ENCODE results near the gene ZNF783. TPM values are rescaled to one million over a fixed set of nuclear protein-coding genes. Genes with fewer than 3 reads are reported as not detected.
A peak's percentile ranks its signal among the peaks of the same experiment; 100 is the strongest.
"Not testable (repeated sequence)": the region's sequence is repeated elsewhere in the genome, so short reads cannot be mapped to it uniquely, and the experiment has no call there.

The ZNF783 gene
- total RNA-seq, 1 experiment from 2014 or later: 11.9 TPM

DNA sequence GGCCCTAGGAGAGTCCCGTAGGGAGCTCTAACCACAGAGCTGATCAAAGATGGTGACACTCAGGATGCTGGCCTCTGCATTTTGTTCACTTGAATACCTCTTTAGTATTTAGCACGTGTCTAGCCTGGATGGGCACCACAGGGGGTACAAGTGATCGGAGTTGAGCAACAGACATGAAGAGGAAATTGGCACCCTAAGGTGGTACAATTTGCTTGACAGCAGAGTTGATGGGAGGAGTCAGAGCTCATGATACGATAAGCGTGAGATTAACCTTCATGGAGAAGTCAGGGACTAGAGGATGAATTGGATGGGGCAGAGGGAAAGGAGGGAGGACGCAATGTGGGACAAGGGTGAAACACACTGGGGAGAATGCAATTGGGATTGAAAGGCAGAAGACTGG is 32.5 kb upstream of the ZNF783 start:
- peaks cover 4% of the 10 kb centered on the region; the same call in 1 of the 2 replicates for H3K27me3 ChIP-seq
- no peak overlapping the region for H3K4me3 ChIP-seq
- H3K36me3 ChIP-seq: peaks cover 10% of the 10 kb centered on the region
- H3K27ac ChIP-seq: no peak overlapping the region
- peak in 1 of 2 experiments; percentile 17 for DNase-seq
- peaks cover 6% of the 10 kb centered on the region; the same call in 1 of the 2 replicates for H3K4me1 ChIP-seq
- H3K9me3 ChIP-seq (replicated peaks): no peaks in the 10 kb centered on the region

DNA sequence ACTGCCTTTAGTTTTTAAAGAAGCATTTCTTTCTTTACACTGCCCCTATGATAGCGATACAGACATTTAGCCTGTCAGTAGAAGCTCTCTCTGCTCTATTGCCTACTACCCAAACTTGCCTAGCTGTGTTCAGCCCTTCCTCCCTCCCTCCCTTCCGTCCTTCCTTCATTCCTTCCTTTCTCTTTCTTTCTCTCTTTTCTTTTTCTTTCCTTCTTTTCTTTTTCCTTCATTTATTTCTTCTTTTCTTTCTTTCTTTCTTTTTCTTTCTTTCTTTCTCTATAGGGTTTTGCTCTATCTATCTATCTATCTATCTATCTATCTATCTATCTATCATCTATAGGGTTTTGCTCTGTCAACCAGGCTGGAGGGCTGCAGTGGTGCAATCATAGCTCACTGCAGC is 29.6 kb upstream of the ZNF783 start:
- no peak overlapping the region for H3K4me3 ChIP-seq
- H3K9me3 ChIP-seq (replicated peaks): no peaks in the 10 kb centered on the region
- H3K4me1 ChIP-seq: peaks cover 6% of the 10 kb centered on the region; the same call in 1 of the 2 replicates
- no peak overlapping the region for H3K27ac ChIP-seq
- DNase-seq: no peak
- H3K36me3 ChIP-seq: no peaks in the 10 kb centered on the region
- peaks cover 4% of the 10 kb centered on the region; the same call in 1 of the 2 replicates for H3K27me3 ChIP-seq

- H3K27ac ChIP-seq: peak overlapping the region; percentile 14; the same call in 1 of the 2 replicates
- peak; percentile 21 to 44 for DNase-seq
- not testable (repeated sequence) for H3K9me3 ChIP-seq (replicated peaks); H3K27me3 ChIP-seq; H3K4me3 ChIP-seq; H3K4me1 ChIP-seq; H3K36me3 ChIP-seq
Measured at GRCh38 chr7:149233655-149234204, 28.3 kb upstream of the ZNF783 start.

- DNase-seq: no peak
- Histone ChIP-seq H3K27ac (no peak overlapping the region), H3K36me3 (0 out of 2 replicates have a peak, but pooled peaks cover 2% of the 10 kb centered on the region), H3K4me1 (peaks cover 8% of the 10 kb centered on the region), H3K27me3 (peaks cover under 1% of the 10 kb centered on the region; the same call in 1 of the 2 replicates), H3K4me3 (no peak overlapping the region), H3K9me3 (replicated peaks) (no peaks in the 10 kb centered on the region)
Measured at GRCh38 chr7:149237502-149237901, 24.5 kb upstream of the ZNF783 start.

GRCh38 chr7:149238051-149238450 is 23.9 kb upstream of the ZNF783 start:
- H3K4me3 ChIP-seq: no peak overlapping the region
- peaks cover 7% of the 10 kb centered on the region for H3K4me1 ChIP-seq
- H3K36me3 ChIP-seq: 0 out of 2 replicates have a peak, but pooled peaks cover 2% of the 10 kb centered on the region
- DNase-seq: no peak
- H3K9me3 ChIP-seq (replicated peaks): no peaks in the 10 kb centered on the region
- no peak overlapping the region for H3K27ac ChIP-seq
- H3K27me3 ChIP-seq: no peaks in the 10 kb centered on the region

DNA sequence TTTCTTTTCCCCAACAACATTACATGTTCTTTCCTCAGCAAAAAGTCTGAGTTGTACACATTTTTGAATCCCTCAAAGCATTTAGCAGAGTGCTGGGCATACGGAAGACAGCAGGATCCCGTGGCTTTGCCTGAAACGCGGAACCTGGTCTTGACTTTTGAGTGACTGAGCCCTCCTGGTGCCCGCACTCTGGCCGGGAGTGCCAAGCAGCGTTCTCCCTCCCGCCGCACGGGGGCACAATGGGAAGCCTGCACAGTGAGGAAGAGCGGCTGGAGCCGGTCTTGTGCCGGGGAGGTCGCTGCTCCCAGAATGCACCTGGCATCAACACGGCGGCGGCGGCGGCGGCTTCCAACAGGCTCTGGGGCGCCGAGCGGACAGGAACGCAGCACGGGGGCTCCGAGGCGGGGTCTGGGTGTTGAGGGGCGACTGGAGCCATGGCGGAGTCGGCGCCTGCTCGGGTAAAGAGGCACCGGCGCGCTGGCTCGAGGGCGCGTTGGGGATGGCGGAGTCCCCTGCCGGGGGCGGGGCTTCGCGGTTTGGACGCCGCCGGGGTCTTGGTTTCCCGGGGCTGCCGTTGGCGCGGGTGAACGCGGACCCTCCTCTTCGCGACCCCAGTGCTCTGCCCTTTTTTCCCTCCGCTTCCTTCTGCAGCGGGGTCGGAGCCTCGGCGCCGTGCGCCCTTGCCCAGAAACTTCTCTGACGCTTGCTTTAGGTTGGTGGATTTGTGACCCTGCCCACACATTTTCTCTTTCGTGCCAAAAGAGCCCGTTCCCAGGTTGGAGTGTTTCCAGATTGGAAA is 22.5 kb upstream of the ZNF783 start, which contains the start of gene ZNF212:
Gene ZNF212, plus strand, starts transcription at position 307 of the 799 bp plus-strand sequence. Its CDS starts 128 bp downstream, at position 435.
- no peaks in the 10 kb centered on the region for H3K27me3 ChIP-seq
- peak; percentile 92 to 95 for DNase-seq

DNA sequence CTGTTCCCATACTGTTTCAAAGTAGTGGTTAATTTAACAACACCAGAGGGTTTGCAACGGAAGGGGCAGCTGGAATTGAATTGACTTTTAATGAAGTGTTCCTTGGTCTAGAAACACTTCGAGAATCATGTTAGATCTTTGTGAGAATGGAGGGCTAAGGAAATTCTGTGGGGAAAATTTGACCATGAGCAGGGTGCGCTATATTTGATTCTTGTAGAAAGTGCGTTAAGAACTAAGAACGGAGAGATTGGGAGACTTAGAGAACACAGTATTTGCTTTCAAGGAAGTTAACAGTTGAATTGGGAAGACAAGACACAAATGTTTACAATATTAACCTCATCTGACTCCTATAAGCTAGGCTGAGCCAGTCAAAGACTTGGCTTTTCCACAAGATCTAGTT is 21.4 kb upstream of the ZNF783 start:
- peak overlapping the region; percentile 99; the same call in 1 of the 2 replicates for H3K4me3 ChIP-seq
- DNase-seq: no peak
- H3K27ac ChIP-seq: no peak overlapping the region
- 0 out of 2 replicates have a peak, but pooled peaks cover 2% of the 10 kb centered on the region for H3K36me3 ChIP-seq
- no peaks in the 10 kb centered on the region for H3K9me3 ChIP-seq (replicated peaks)
- H3K27me3 ChIP-seq: no peaks in the 10 kb centered on the region
- H3K4me1 ChIP-seq: peaks cover 2% of the 10 kb centered on the region; the same call in 1 of the 2 replicates

More for the DNA sequence above, 22.5 kb upstream of the ZNF783 start, which contains the start of gene ZNF212:
- Histone ChIP-seq H3K4me3 (peak within 1 kb of the TSS; percentile 99), H3K27ac (peak within 1 kb of the TSS; percentile 78), H3K9me3 (replicated peaks) (no peaks in the 10 kb centered on the region), H3K36me3 (0 out of 2 replicates have a peak, but pooled peaks cover 2% of the 10 kb centered on the region), H3K4me1 (peaks cover 2% of the 10 kb centered on the region; the same call in 1 of the 2 replicates)

DNA sequence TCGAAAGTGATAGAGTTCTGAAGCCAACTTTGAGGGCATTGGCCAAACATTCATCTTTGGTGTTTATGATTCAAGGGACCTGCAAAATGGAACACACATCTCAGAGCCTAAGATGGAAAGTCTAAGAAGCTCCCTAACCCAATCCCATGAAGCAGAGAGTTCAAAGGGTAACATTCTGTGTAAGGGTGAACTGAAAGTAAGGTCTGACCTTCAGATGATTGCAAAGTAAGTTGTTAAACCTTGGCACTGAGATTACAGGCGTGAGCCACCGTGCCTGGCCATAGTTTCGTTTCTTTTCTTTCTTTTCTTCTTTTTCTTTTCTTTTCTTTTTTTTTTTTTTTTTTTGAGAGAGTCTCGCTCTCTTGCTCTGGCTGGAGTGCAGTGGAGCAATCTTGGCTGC is 20.3 kb upstream of the ZNF783 start:
- Histone ChIP-seq H3K27ac (no peak overlapping the region), H3K4me1 (peaks cover 2% of the 10 kb centered on the region; the same call in 1 of the 2 replicates), H3K4me3 (no peak overlapping the region), H3K27me3 (no peaks in the 10 kb centered on the region), H3K9me3 (replicated peaks) (no peaks in the 10 kb centered on the region), H3K36me3 (0 out of 2 replicates have a peak, but pooled peaks cover 2% of the 10 kb centered on the region)
- no peak for DNase-seq

DNA sequence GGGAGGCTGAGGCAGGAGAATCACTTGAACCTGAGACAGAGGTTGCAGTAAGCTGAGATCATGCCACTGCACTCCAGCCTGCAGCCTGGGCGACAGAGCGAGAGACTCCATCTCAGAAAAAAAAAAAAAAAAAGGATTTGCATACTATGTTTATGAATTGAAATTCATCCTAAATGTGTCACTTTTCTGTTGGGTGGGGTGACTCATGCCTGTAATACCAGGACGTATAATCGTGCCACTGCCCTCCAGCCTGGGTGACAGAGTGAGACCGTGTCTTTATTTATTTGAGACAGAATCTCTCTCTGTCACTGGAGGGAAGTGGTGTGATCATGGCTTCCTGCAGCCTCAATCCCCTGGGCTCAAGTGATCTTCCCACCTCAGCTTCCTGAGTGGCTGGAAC is 16.8 kb upstream of the ZNF783 start:
- peaks cover 6% of the 10 kb centered on the region; the same call in 1 of the 2 replicates for H3K36me3 ChIP-seq
- H3K27ac ChIP-seq: no peak overlapping the region
- DNase-seq: no peak
- peaks cover 2% of the 10 kb centered on the region; the same call in 1 of the 2 replicates for H3K4me1 ChIP-seq
- H3K9me3 ChIP-seq (replicated peaks): no peaks in the 10 kb centered on the region
- H3K27me3 ChIP-seq: no peaks in the 10 kb centered on the region
- no peak overlapping the region for H3K4me3 ChIP-seq

GRCh38 chr7:149245744-149246143 is 16.3 kb upstream of the ZNF783 start:
- DNase-seq: no peak
- H3K4me3 ChIP-seq: no peak overlapping the region
- no peaks in the 10 kb centered on the region for H3K9me3 ChIP-seq (replicated peaks)
- no peaks in the 10 kb centered on the region for H3K27me3 ChIP-seq
- no peak overlapping the region for H3K27ac ChIP-seq
- H3K36me3 ChIP-seq: peaks cover 9% of the 10 kb centered on the region
- no peaks in the 10 kb centered on the region for H3K4me1 ChIP-seq

- no peaks in the 10 kb centered on the region for H3K27me3 ChIP-seq
- no peak overlapping the region for H3K27ac ChIP-seq
- H3K4me1 ChIP-seq: peaks cover 15% of the 10 kb centered on the region
- no peaks in the 10 kb centered on the region for H3K9me3 ChIP-seq (replicated peaks)
- no peak for DNase-seq
- no peak overlapping the region for H3K4me3 ChIP-seq
- H3K36me3 ChIP-seq: peaks cover 22% of the 10 kb centered on the region
Measured at GRCh38 chr7:149248777-149249176, 13.2 kb upstream of the ZNF783 start.

- not testable (repeated sequence) for H3K27me3 ChIP-seq; H3K27ac ChIP-seq; H3K4me3 ChIP-seq; DNase-seq; H3K9me3 ChIP-seq (replicated peaks)
- Histone ChIP-seq H3K36me3 (peaks cover 26% of the 10 kb centered on the region), H3K4me1 (peaks cover 15% of the 10 kb centered on the region)
Measured at GRCh38 chr7:149250151-149250550, 11.8 kb upstream of the ZNF783 start.

- not testable (repeated sequence) for H3K27me3 ChIP-seq; H3K4me3 ChIP-seq; DNase-seq; H3K27ac ChIP-seq; H3K9me3 ChIP-seq (replicated peaks)
- Histone ChIP-seq H3K36me3 (peaks cover 34% of the 10 kb centered on the region), H3K4me1 (peaks cover 15% of the 10 kb centered on the region)
Measured at GRCh38 chr7:149251518-149251917, 10.5 kb upstream of the ZNF783 start.

DNA sequence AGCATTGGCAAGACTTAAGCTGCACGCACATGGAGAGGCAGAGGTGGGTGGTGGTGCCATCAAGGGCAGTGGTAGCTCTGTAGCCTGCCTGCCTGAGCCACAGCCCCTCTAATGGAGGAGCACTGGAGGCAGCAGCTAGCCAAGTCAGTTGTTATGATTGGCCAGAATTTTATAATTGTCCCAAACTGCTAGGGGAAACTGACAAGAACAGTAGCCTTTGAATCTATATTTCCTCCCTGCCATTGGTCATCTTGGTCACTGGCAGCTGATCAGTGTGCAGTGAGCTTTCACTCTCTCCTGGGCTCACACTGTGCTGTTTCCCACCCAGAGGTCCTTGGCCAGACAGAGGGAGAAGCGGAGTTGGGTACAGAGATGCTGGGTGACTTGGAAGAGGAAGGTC is 9.6 kb upstream of the ZNF783 start:
- H3K27me3 ChIP-seq: no peaks in the 10 kb centered on the region
- H3K4me3 ChIP-seq: no peak overlapping the region
- no peak for DNase-seq
- H3K36me3 ChIP-seq: peaks cover 34% of the 10 kb centered on the region
- peaks cover 15% of the 10 kb centered on the region for H3K4me1 ChIP-seq
- peak overlapping the region; percentile 73 for H3K27ac ChIP-seq
- H3K9me3 ChIP-seq (replicated peaks): no peaks in the 10 kb centered on the region

DNA sequence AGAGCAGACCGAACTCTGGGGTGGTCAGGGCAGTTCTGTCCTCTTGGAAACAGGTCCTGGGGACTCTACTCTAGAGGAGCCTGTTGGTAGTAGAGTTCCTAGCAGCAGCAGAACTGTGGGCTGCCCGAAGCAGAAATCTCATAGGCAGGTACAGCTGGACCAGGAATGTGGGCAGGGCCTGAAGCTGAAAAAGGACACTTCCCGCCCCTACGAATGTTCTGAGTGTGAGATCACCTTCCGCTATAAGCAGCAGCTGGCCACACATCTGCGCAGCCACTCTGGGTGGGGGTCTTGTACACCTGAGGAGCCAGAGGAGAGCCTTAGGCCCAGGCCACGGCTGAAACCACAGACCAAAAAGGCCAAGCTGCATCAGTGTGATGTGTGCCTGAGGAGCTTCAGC is 8.3 kb upstream of the ZNF783 start:
- Histone ChIP-seq H3K27ac (no peak overlapping the region), H3K36me3 (peaks cover 34% of the 10 kb centered on the region), H3K9me3 (replicated peaks) (no peaks in the 10 kb centered on the region), H3K4me1 (peaks cover 15% of the 10 kb centered on the region), H3K27me3 (no peaks in the 10 kb centered on the region), H3K4me3 (no peak overlapping the region)
- DNase-seq: no peak
